ENCODE measurements around the gene AGAP1. TPM values are rescaled to one million over a fixed set of nuclear protein-coding genes. Genes with fewer than 3 reads are reported as not detected.

AGAP1 gene
- total RNA-seq, 6 experiments from 2014 or later, result 8.1 to 11.2 (median 9.8) TPM

- 70% methylated on average over 1 of the region's 1 CpG for WGBS (ENCODE audit: insufficient coverage, low coverage, low lambda C conversion rate, missing lambda C conversion rate)
- no peak overlapping the region for H3K27ac ChIP-seq
- H3K4me1 ChIP-seq, result no peaks in the 10 kb centered on the region
- no peaks in the 10 kb centered on the region for H3K27me3 ChIP-seq
- no peaks in the 10 kb centered on the region for H3K9me3 ChIP-seq
- intact Hi-C loops (cut with DNase I), result no loop called here
- no peaks in the 10 kb centered on the region for H3K36me3 ChIP-seq
- TF ChIP-seq CTCF (IDR thresholded peaks at IDR 0.05) (no peak), POLR2A (IDR thresholded peaks at IDR 0.05) (no peak)
- DNase-seq (no peak), ATAC-seq (no peak)
- no peak overlapping the region for H3K4me3 ChIP-seq
Observed at GRCh38 chr2:235831755-235832154, 337.9 kb downstream of the AGAP1 start.

- no peak for TF ChIP-seq CTCF (IDR thresholded peaks at IDR 0.05)
- TF ChIP-seq POLR2A (IDR thresholded peaks at IDR 0.05), result no peak
- H3K27ac ChIP-seq, result no peak overlapping the region
- DNase-seq (no peak), ATAC-seq (no peak)
- H3K9me3 ChIP-seq, result no peaks in the 10 kb centered on the region
- intact Hi-C loops (cut with DNase I), result no loop called here
- no peaks in the 10 kb centered on the region for H3K36me3 ChIP-seq
- H3K4me1 ChIP-seq, result no peaks in the 10 kb centered on the region
- no peak overlapping the region for H3K4me3 ChIP-seq
- H3K27me3 ChIP-seq, result no peaks in the 10 kb centered on the region
- WGBS (ENCODE audit: insufficient coverage, low coverage, low lambda C conversion rate, missing lambda C conversion rate), result 95% methylated on average over 9 of the region's 14 CpGs
Observed at GRCh38 chr2:235832941-235833340, 339.1 kb downstream of the AGAP1 start.

GRCh38 chr2:235833971-235834620 is 340.3 kb downstream of the AGAP1 start:
- Histone ChIP-seq H3K27me3 (no peaks in the 10 kb centered on the region), H3K36me3 (no peaks in the 10 kb centered on the region), H3K4me3 (no peak overlapping the region), H3K9me3 (no peaks in the 10 kb centered on the region), H3K27ac (no peak overlapping the region), H3K4me1 (no peaks in the 10 kb centered on the region)
- TF ChIP-seq POLR2A (IDR thresholded peaks at IDR 0.05), result no peak
- no peak for TF ChIP-seq CTCF (IDR thresholded peaks at IDR 0.05)
- intact Hi-C loops (cut with DNase I), result no loop called here
- WGBS (ENCODE audit: insufficient coverage, low coverage, low lambda C conversion rate, missing lambda C conversion rate), result 85% methylated on average over 9 of the region's 11 CpGs
- DNase-seq, result no peak
- ATAC-seq, result no peak

- no peak for TF ChIP-seq POLR2A (IDR thresholded peaks at IDR 0.05)
- no peak for TF ChIP-seq CTCF (IDR thresholded peaks at IDR 0.05)
- no peaks in the 10 kb centered on the region for H3K4me1 ChIP-seq
- H3K9me3 ChIP-seq, result no peaks in the 10 kb centered on the region
- intact Hi-C loops (cut with DNase I), result no loop called here
- WGBS (ENCODE audit: insufficient coverage, low coverage, low lambda C conversion rate, missing lambda C conversion rate), result 92% methylated on average over 13 of the region's 16 CpGs
- H3K27me3 ChIP-seq, result no peaks in the 10 kb centered on the region
- ATAC-seq (no peak), DNase-seq (no peak)
- H3K4me3 ChIP-seq, result no peak overlapping the region
- H3K36me3 ChIP-seq, result no peaks in the 10 kb centered on the region
- H3K27ac ChIP-seq, result no peak overlapping the region
Observed at GRCh38 chr2:235834781-235835180, 340.9 kb downstream of the AGAP1 start.

All from right lobe of liver (tissue), 6 donors.